H1 (cell line): Measurements from ENCODE around the gene HTR3E. TPM values are rescaled to one million over a fixed set of nuclear protein-coding genes. Genes with fewer than 3 reads are reported as not detected.

Source experiments
- E2F6 ChIP-seq: IDR thresholded peaks from 2 replicates; pipeline ENCODE4 v1.6.1; 2012; ENCODE audit warnings: inconsistent platforms
- MAX ChIP-seq: IDR thresholded peaks from 2 replicates; pipeline ENCODE4 v1.6.1; 2012; ENCODE audit warnings: inconsistent platforms
- POLR2A ChIP-seq, 2 experiments: IDR thresholded peaks; 1 replicate in 1 of 2; 2 replicates in 1 of 2; pipeline ENCODE4 v1.6.1; 2011; ENCODE audit warnings: low read depth in 2 of 2, low read length in 2 of 2, mild to moderate bottlenecking in 2 of 2; ENCODE audit errors: control extremely low read depth in 1 of 2
- SAP30 ChIP-seq: fragments of 300-600 bp; sonication (generic); IDR thresholded peaks from 2 replicates; pipeline ENCODE4 v1.7.1; 2012; ENCODE audit warnings: low read length, moderate library complexity, mild to moderate bottlenecking, inconsistent platforms; ENCODE audit not compliant: insufficient read depth, insufficient replicate concordance
- SIN3A ChIP-seq, 2 experiments: IDR thresholded peaks in 1 of 2; conservative IDR thresholded peaks in 1 of 2; 2 replicates each; pipeline ENCODE4 v1.6.1; 2011 to 2012; ENCODE audit warnings: low read length in 2 of 2, improper control_type of control experiment in 1 of 2, low read depth in 1 of 2, mild to moderate bottlenecking in 1 of 2
- TAF7 ChIP-seq: optimal IDR thresholded peaks from 2 replicates; pipeline ENCODE3; 2011; ENCODE audit warnings: low read depth, mild to moderate bottlenecking, inconsistent platforms, low read length, moderate library complexity, borderline replicate concordance
- polyA plus RNA-seq, 7 experiments: library from polyadenylated mRNA; depleted of rRNA in 3 of 7; stranded (reverse) in 5 of 7; unstranded in 2 of 7; fragments of >200 nt in 5 of 7; fragments of 200-250 nt in 2 of 7; gene quantifications; 1 replicate in 5 of 7; 2 replicates in 1 of 7; 4 replicates in 1 of 7; pipeline versions ENCODE4 v1.2.1 to v1.2.3, GENCODE V29; 2011 to 2013; ENCODE audit warnings: missing spikeins in 2 of 7, mixed read lengths in 2 of 7
- total RNA-seq: library from RNA; stranded (reverse); fragmentation: NEBNext Ultra II Directional; extraction: Animal tissue kit (Norgen Biotek cat#: 25700); gene quantifications from 2 replicates; pipeline ENCODE4 v1.2.1, GENCODE V29; 2021

HTR3E gene
- total and polyA plus RNA-seq, 2 of the 8 experiments (the other 6 are each of a cell fraction or from before 2014, with no cell fraction given): not detected

GRCh38 chr3:184154885-184155643 is 58.2 kb downstream of the HTR3E start, which contains the start of gene DVL3 (continued):
- TF ChIP-seq SIN3A (conservative IDR thresholded peaks at IDR 0.05 in 1 of 2, IDR thresholded peaks at IDR 0.05 in 1 of 2; ENCODE audit: low read depth in 1 of 2, low read length in 2 of 2) (no peak; a peak in 1 of 4 replicates), TAF7 (peak; percentile 17), SAP30 (no peak), MAX (0 out of 2 replicates have a peak, but pooled peaks have one; percentile 12), E2F6 (peak; percentile 81), POLR2A (IDR thresholded peaks at IDR 0.05; ENCODE audit: control extremely low read depth in 1 of 2, low read depth in 2 of 2, low read length in 2 of 2) (peak in 1 of 2 experiments; percentile 57; a peak in 2 of 3 replicates)
- TF ChIP-seq, all 59 proteins: peak for 9
